22Rv1 (cell line): ENCODE results near the gene SMAD6.

ENCODE experiments used
- H3K27ac ChIP-seq: fragments of 450-650 bp; 2 replicates; pipeline ENCODE4 v1.5.1; 2017
- ZFX ChIP-seq: fragments of 450-650 bp; IDR thresholded peaks from 2 replicates; pipeline ENCODE4 v1.6.1; 2017; ENCODE audit warnings: antibody characterized with exemption, borderline replicate concordance
- TF ChIP-seq, protein P1 (sequence below): fragments of 450-650 bp; IDR thresholded peaks from 2 replicates; pipeline ENCODE4 v1.5.1; 2017; ENCODE audit warnings: mild to moderate bottlenecking

SMAD6 gene

DNA sequence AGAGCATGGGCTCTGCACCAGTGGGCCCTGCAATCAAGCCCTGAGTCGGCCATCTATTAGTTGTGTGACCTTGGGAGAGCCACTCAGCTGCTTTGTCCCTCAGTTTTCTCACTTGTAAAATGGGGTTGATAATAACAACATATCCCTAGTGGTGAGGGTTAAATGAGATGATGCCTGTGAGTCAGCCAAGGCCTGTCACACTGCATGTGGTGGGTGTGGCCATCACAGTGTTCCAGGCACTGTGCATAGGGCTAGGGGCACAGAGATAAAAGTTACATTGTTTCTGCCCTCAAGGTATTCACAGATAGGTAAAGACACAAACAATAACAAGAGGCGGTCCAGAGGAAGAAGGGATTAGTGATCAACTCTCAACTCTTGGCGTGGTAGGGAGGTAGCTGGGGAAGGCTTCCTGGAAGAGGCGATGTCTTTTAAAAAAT, 19.5 kb downstream of the SMAD6 start:
- TF ChIP-seq, protein P1, sequence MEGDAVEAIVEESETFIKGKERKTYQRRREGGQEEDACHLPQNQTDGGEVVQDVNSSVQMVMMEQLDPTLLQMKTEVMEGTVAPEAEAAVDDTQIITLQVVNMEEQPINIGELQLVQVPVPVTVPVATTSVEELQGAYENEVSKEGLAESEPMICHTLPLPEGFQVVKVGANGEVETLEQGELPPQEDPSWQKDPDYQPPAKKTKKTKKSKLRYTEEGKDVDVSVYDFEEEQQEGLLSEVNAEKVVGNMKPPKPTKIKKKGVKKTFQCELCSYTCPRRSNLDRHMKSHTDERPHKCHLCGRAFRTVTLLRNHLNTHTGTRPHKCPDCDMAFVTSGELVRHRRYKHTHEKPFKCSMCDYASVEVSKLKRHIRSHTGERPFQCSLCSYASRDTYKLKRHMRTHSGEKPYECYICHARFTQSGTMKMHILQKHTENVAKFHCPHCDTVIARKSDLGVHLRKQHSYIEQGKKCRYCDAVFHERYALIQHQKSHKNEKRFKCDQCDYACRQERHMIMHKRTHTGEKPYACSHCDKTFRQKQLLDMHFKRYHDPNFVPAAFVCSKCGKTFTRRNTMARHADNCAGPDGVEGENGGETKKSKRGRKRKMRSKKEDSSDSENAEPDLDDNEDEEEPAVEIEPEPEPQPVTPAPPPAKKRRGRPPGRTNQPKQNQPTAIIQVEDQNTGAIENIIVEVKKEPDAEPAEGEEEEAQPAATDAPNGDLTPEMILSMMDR: no peak
- TF ChIP-seq ZFX: no peak
- no peak overlapping the region for H3K27ac ChIP-seq

DNA sequence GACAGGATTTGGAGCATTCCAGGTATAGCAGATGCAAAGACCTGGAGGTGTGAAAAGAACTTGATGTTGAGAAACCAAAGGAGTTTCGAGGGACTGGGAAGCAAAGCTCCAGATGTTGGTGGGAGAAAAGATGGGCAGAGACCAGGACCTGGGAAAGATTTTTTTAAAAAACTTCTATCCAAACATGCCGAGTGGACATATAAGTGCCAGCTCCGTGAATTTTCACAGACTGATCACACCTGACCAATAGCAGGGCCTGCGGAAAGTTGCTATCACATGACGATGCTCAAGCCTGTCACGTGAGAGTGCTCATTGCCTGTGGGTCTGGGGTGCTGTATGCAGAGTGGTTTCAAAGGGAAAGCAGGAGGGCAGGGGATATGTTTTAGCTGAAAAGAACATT, 19.9 kb downstream of the SMAD6 start:
- no peak for TF ChIP-seq ZFX
- TF ChIP-seq, protein P1: no peak
- no peak overlapping the region for H3K27ac ChIP-seq

DNA sequence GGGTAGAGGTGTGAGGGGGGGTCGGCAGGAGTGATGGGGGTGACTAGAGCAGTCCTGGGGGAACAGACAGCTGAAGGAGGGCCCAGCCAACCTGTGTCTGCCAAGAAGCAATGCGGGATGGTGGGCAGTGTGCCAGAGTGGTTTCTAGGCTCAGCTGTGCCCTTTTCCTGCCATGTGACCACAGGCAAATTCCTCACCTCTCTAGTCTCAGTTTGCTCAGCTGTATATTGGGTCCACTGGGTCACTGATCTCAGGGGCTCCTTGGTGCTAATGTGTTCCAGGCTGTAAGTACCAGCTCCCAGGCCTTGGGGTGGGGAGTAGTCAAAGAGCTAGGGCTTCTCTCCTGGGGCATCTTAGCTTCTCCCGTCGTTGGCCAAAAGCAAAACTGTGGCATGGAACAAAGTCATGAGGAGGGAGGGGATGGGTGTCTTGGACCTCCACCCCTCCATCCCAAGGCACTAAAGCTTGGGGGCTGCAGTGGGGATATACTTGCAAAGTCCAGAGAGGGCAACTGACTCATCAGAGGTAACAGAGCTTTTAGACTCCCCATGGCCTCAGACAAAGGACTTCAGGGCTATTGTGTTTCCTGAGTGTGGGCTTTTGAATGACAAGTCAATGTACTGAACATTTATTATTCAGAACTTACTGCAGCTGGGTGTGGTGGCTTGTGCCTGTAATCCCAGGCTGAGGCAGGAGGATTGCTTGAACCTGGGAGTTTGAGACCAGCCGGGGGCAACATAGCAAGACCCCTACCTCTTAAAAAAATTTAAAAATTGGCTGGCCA, 20.9 kb downstream of the SMAD6 start:
- no peak for TF ChIP-seq ZFX
- TF ChIP-seq, protein P1: no peak
- H3K27ac ChIP-seq: no peak overlapping the region

DNA sequence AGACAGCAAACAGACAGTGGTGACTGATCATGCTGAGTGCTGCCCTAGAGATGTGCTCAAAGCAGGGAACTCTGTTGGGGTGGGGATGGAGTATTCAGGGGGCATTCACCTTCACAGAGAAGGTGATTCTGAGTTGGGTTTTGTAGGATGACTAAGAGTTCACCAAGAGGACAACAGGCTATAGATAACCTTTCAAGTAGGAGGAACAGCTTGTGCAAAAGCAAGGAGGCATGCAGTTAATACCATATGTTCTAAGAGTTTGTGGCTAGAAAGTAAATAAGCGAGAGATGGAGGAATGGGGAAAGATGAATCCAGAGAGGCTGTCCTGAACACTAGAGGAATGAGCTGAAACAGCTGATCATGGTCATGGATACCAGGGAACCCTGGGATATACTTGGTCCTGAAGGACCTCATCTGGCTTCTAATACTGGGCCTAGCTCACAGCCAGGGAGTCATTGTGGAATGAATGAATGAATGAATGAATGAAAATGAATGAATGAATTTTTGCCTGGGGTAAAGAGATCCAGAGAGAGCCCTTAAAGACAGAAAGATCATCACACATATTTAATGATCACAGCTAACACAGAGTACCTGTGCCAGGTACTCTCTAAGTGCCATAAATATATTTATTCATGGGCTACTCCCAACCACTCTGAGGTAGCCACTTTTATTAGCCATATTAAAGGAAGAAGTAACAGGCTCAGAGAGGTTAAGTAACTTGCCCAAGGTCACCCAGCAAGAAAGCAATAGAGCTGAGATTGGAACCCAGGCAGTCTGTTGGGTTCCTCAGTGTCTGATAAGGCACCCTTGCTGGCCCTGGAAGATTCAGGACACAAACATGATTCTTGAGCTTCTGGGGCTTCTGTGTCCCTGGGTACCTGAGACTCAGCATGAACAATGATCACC, 22.0 kb downstream of the SMAD6 start:
- TF ChIP-seq, protein P1: no peak
- TF ChIP-seq ZFX: no peak
- H3K27ac ChIP-seq: no peak overlapping the region

DNA sequence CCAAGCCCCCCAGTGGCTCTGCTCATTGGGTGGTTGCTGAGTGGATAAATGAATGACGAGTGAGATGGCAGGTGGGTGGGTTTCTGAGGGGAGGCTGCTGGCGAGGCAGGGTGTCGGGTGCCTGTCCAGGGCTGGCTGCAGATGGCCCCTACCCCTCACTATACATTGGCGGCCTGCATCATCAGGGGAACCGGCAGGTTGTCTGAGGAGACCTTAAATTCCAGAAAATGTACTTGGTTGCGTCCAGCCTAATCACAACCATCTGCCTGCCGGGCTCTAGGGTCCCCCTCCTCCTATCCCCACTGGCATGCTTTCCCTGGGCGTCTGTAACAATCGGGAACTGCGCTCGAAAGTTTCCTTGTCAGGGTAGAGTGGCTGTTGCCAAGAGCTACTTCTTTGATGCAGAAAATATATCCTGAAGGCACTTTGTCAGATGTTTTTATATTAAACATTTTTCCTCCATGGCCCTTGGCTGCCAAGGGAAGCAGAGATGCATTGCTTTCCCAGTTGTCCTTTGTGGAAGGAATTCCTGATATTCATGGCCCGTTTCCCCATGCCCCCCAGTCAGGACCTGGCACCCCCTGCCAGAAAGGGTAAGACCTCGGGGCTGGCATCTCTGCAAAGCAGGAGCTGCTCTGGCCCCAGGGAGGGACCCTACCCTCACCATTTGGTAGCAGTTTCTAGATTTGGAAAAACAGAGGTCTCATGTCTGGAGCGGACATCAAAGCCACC, 22.9 kb downstream of the SMAD6 start:
- no peak overlapping the region for H3K27ac ChIP-seq
- TF ChIP-seq, protein P1: no peak
- TF ChIP-seq ZFX: no peak

DNA sequence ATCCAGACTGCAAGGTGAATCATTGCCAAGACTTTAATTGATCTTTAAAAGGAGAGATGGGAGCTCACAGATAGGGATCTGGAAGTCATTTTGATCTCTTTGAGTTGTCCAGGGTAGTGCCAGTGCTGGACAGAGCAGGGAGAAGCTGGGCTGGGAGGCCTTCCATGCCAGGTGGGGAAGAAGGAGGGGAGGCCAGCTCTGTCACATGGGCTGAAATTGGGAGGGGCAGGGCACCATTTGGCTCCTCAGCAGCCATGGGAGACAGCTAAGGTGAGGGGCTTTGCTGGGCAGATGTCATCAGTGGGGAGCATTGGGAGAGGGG, 23.4 kb downstream of the SMAD6 start:
- H3K27ac ChIP-seq: no peak overlapping the region
- TF ChIP-seq, protein P1: no peak
- TF ChIP-seq ZFX: no peak
